ENCODE results near the gene B4GAT1. TPM values are rescaled to one million over a fixed set of nuclear protein-coding genes. Genes with fewer than 3 reads are reported as not detected.
"Not testable (repeated sequence)": the region's sequence is repeated elsewhere in the genome, so short reads cannot be mapped to it uniquely, and the experiment has no call there.

Gene B4GAT1
- total RNA-seq, 1 donor from 2014 or later: 49.3 TPM

DNA sequence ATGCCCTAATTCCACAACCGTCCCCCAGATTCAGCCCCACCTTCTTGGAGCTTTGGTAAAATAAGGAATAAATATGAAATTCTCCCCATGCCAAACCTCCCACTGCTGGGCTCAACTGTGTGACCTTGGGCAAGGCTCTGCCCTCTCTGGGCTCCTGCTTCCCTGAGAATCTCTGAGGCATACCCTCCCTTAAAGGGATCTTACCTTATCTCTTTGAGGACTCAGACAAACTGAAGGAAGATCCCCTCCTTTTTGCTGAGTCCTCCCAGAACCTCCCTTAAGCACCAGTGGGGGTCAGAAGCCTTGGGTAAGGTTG lies 33.3 kb downstream of the B4GAT1 start:
- intact Hi-C loops (cut with DNase I): no loop called here
- no peak for DNase-seq (ENCODE audit: low spot score)
- no peak for ATAC-seq

- intact Hi-C loops (cut with DNase I): no loop called here
- DNase-seq (ENCODE audit: low spot score): no peak
- ATAC-seq: no peak
Measured at GRCh38 chr11:66313321-66314185, 33.9 kb downstream of the B4GAT1 start.

DNA sequence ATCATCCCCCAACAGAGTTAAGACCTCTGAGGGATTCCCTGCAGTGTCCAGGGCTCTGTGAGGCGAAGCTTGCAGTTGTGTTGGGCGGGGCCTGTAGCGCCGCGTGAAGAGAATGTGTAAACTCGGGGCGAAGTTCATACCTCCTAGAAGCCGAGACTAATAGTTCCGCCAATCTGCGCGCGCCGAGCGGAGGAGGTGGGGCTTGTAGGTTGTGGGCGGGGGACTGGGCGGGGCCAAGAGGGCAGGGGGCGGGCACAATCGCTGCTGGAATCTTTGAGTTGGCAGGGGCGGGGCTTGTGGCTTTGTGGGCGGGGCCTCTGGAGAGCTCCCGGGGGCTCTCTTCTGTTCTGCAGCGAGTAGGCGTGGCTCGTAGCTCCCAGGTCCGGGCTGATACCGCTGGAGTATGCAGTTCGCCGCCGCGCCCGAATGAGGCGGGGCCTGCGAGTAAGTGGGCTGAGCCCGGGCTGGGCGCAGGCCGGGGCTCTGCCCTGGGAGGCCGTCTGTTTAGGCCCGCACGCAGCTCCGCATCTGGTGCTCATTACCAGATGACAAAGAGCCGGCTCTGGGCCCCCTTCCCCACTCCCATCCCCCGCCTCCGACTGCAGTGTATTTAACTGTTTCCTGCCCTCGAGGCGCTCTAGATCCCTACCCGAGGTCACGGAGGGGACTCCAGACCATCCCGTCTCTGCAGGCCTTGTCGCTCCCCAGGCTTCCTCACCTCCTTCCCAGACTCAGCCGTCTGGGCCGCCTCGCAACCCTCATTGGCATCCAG lies 34.7 kb downstream of the B4GAT1 start:
- intact Hi-C loops (cut with DNase I): no loop called here
- peak; percentile 100 for DNase-seq (ENCODE audit: low spot score)
- ATAC-seq: peak; percentile 90

- ATAC-seq (peak; percentile 85), DNase-seq (ENCODE audit: low spot score) (peak; percentile 95)
- intact Hi-C loops (cut with DNase I): no loop called here
Measured at GRCh38 chr11:66311965-66312548, 35.4 kb downstream of the B4GAT1 start.

- intact Hi-C loops (cut with DNase I): no loop called here
Measured at GRCh38 chr11:66311470-66311964, 35.9 kb downstream of the B4GAT1 start.

DNA sequence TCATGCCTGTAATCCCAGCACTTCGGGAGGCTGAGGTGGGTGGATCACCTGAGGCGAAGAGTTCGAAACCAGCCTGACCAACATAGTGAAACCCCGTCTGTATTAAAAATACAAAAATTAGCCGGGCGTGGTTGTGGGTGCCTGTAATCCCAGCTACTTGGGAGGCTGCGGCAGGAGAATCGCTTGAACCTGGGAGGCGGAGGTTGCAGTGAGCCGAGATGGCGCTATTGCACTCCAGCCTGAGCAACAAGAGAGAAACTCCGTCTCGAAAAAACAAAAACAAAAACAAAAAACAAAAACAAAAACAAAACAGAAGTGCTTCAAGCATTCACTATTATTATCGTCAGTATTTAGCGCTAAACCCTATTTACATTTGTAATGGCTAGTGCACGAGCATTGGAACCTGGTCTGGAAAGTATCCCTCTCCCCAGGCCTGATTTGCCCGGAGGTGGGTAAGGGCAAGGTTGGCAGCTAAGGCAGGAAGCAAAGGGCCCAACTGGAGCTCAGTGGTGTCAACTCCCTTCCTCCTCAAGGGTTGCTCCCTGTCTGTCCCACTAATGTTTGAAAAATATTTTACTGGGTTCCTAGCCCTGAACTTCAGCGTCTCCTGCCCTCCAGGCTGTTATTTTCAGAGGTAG lies 36.5 kb downstream of the B4GAT1 start:
- intact Hi-C loops (cut with DNase I); DNase-seq (ENCODE audit: low spot score); ATAC-seq: not testable (repeated sequence)

More at GRCh38 chr11:66311470-66311964, 35.9 kb downstream of the B4GAT1 start:
- DNase-seq (ENCODE audit: low spot score): no peak
- no peak for ATAC-seq

DNA sequence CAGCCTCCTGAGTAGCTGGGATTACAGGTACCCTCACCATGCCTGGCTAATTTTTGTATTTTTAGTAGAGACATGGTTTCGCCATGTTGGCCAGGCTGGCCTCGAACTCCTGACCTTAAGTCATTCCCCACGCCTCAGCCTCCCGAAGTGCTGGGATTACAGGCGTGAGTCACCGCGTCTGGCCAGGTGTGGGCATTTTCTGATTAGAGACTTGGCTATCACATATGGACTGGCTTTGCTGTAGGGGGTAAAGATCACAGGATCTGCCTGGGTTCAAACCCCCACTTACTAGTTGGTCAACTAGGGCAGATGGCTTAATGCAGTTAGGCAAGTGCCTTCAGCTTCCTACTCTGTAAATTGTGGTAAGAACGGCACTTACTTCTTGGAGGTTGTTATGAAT lies 37.1 kb downstream of the B4GAT1 start:
- ATAC-seq (no peak), DNase-seq (ENCODE audit: low spot score) (no peak)
- intact Hi-C loops (cut with DNase I): no loop called here

DNA sequence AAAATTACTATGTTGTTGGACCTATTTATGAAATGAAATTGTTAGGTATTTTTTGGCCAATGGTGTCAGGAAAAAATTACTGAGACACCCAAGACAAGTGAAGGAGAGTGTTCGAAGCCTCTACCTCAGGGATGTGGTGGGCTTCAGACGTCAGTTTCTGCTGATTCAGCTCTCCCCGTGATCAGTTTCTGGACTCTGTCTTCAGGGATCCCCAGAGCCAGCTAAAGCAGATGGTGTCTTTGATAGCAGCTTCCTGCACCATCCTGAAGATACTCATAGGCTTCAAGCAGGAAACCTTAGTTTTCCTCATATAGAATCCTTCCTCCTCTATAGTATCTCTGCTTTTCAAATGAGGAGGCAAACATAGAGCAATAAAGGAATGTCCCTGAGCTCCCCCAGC lies 38.0 kb downstream of the B4GAT1 start:
- no peak for ATAC-seq
- DNase-seq (ENCODE audit: low spot score): no peak
- intact Hi-C loops (cut with DNase I): no loop called here

DNA sequence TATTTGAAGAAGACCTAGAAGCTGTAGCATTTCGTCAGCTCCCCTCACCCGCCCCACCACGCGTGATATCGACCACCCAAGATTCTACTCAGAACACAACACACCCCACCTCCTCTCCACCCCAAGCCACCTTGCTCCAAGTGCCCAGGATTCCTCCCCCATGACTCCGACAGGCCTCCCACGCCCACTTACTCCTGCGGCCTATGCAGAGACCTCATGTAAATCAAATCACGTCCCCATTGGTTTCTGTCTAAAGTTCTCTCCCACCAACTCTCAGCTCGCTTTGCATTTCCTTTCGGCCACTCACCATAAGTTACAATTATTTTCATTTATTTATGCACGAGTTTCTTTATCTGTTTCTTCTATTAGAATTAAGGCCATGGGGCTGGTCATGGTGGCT lies 44.8 kb downstream of the B4GAT1 start:
- DNase-seq (ENCODE audit: low spot score) (no peak), ATAC-seq (no peak)
- intact Hi-C loops (cut with DNase I): no loop called here

DNA sequence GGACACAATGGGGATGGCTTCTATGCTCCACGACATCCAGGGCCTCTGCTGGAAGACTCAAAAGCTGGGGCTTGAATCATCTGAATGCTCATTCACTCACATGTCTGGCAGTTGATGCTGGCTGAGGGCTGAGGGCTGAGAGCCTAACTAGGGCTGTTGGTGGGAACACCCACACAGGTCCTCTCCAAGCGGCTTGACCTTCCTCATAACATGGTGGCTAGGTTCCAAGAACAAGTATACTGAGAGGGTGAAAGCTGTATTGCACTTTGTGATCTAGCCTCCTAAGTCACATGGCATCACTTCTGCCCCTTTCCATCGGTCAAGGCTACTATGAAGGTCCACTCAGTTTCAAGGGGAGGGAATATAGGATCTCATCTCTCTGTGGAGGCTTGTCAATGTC lies 48.2 kb downstream of the B4GAT1 start:
- DNase-seq (ENCODE audit: low spot score) (no peak), ATAC-seq (no peak)
- intact Hi-C loops (cut with DNase I): no loop called here

DNA sequence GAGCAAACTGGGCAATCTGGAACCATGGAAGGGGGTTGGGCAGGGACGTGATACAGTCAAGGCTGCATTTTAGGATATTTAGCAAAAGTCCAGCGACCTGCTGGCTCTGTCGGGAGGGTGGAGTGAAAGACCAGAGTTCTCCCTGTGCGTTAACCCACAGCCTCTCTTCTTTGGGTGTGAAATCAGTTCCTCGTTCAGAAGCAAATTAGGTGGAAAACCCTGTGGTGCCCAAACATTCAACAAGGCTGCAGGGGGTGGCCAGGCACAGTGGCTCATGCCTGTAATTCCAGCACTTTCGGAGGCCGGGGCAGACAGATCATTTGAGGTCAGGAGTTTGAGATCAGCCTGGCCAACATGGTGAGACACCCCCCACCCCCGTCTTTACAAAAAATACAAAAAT lies 49.8 kb downstream of the B4GAT1 start:
- intact Hi-C loops (cut with DNase I): no loop called here
- no peak for ATAC-seq
- DNase-seq (ENCODE audit: low spot score): no peak

Other genes starting within 250 kb of the B4GAT1 start
- gene KLC2, start 89.9 kb downstream of the B4GAT1 start, total RNA-seq: 24.6 TPM
- 112 TPM for gene RAB1B, start 79.0 kb downstream of the B4GAT1 start, total RNA-seq
- 1.3 TPM for gene CNIH2, start 69.5 kb downstream of the B4GAT1 start, total RNA-seq
- gene YIF1A, start 58.5 kb downstream of the B4GAT1 start, total RNA-seq: 61.1 TPM
- 0.31 TPM for gene TMEM151A, start 55.7 kb downstream of the B4GAT1 start, total RNA-seq
- 35.1 TPM for gene CD248, start 30.6 kb downstream of the B4GAT1 start, total RNA-seq
- 5.0 TPM for gene RIN1, start 11.2 kb downstream of the B4GAT1 start, total RNA-seq
- gene BRMS1, start 2.5 kb downstream of the B4GAT1 start, total RNA-seq: 18.7 TPM
- 2.3 TPM for gene SLC29A2, start 24.1 kb upstream of the B4GAT1 start, total RNA-seq
- gene NPAS4, start 73.4 kb upstream of the B4GAT1 start, total RNA-seq: not detected
- gene MRPL11, start 91.2 kb upstream of the B4GAT1 start, total RNA-seq: 25.1 TPM
- 14.8 TPM for gene PELI3, start 119.3 kb upstream of the B4GAT1 start, total RNA-seq
- 12.4 TPM for gene DPP3, start 132.8 kb upstream of the B4GAT1 start, total RNA-seq
- gene BBS1, start 163.0 kb upstream of the B4GAT1 start, total RNA-seq: 47.6 TPM
- gene ZDHHC24, start 198.4 kb upstream of the B4GAT1 start, total RNA-seq: 10.4 TPM
- 0.71 TPM for gene ACTN3, start 199.3 kb upstream of the B4GAT1 start, total RNA-seq
- 122 TPM for gene CTSF, start 221.0 kb upstream of the B4GAT1 start, total RNA-seq
- 0.22 TPM for gene CCDC87, start 245.4 kb upstream of the B4GAT1 start, total RNA-seq
- gene CCS, start 245.6 kb upstream of the B4GAT1 start, total RNA-seq: 48.8 TPM